Fibroblast of the aortic adventitia (primary cell): ENCODE data around the gene PRSS16. TPM values are rescaled to one million over a fixed set of nuclear protein-coding genes. Genes with fewer than 3 reads are reported as not detected.
"Not testable (repeated sequence)": the region's sequence is repeated elsewhere in the genome, so short reads cannot be mapped to it uniquely, and the experiment has no call there.

Experiments used
- DNase-seq: peaks from one replicate; pipeline ENCODE4 v3.0.0-alpha.2; 2010; ENCODE audit warnings: low read depth
- H3K4me3 ChIP-seq: 2 replicates; pipeline ENCODE4 v1.5.1; 2011; ENCODE audit warnings: low read depth, mild to moderate bottlenecking, control low read depth, low read length, moderate library complexity
- CTCF ChIP-seq: IDR thresholded peaks from 2 replicates; pipeline ENCODE4 v1.5.1; 2011; ENCODE audit warnings: mild to moderate bottlenecking, low read length, control low read depth, inconsistent platforms; ENCODE audit not compliant: insufficient read depth
- total RNA-seq: library from RNA; depleted of rRNA; stranded (reverse); fragments of >200 nt; gene quantifications from 2 replicates; pipeline ENCODE4 v1.2.3, GENCODE V29; 2012; ENCODE audit warnings: low replicate concordance

The PRSS16 gene
- total RNA-seq, 1 donor, result not detected

- no peak for TF ChIP-seq CTCF
- H3K4me3 ChIP-seq, result no peak overlapping the region
- DNase-seq, result peak; percentile 14
Measured at GRCh38 chr6:27213544-27214125, 33.9 kb upstream of the PRSS16 start.

- DNase-seq, result no peak
- no peak for TF ChIP-seq CTCF
- no peak overlapping the region for H3K4me3 ChIP-seq
Measured at GRCh38 chr6:27214126-27214601, 33.3 kb upstream of the PRSS16 start.

- H3K4me3 ChIP-seq, result no peak overlapping the region
- DNase-seq, result no peak
- no peak for TF ChIP-seq CTCF
Measured at GRCh38 chr6:27216874-27217273, 30.6 kb upstream of the PRSS16 start.

GRCh38 chr6:27222971-27223370 is 24.5 kb upstream of the PRSS16 start:
- not testable (repeated sequence) for DNase-seq, H3K4me3 ChIP-seq

- H3K4me3 ChIP-seq, result no peak overlapping the region
- TF ChIP-seq CTCF, result no peak
- no peak for DNase-seq
Measured at GRCh38 chr6:27224729-27225128, 22.8 kb upstream of the PRSS16 start.

- no peak for DNase-seq
- no peak for TF ChIP-seq CTCF
- no peak overlapping the region for H3K4me3 ChIP-seq
Measured at GRCh38 chr6:27228963-27229477, 18.5 kb upstream of the PRSS16 start.

- TF ChIP-seq CTCF, result no peak
- no peak for DNase-seq
- H3K4me3 ChIP-seq, result no peak overlapping the region
Measured at GRCh38 chr6:27230758-27231111, 16.8 kb upstream of the PRSS16 start.
